CD4-positive, CD25-positive, alpha-beta regulatory T cell (primary cell): ENCODE data around the gene IGFL4. TPM values are rescaled to one million over a fixed set of nuclear protein-coding genes. Genes with fewer than 3 reads are reported as not detected.
A peak's percentile ranks its signal among the peaks of the same experiment; 100 is the strongest.

ENCODE experiments used
- ATAC-seq, 2 donors: fragments of 150-1000 bp; cut with Tn5 transposase; one replicate each; pipeline ENCODE4 v1.10.0; 2021; ENCODE audit warnings: low read depth in 2 of 2, moderate number of reproducible peaks in 2 of 2, moderate library complexity in 1 of 2
- DNase-seq, 3 donors: peaks; one replicate each; pipeline versions ENCODE4 v3.0.0 to v3.0.0-alpha.2; 2012 to 2022; ENCODE audit warnings: mixed read lengths in 1 of 3
- H3K27ac ChIP-seq: one replicate; pipeline ENCODE4 v1.7.0; 2013; ENCODE audit warnings: mild to moderate bottlenecking, low read length; ENCODE audit not compliant: insufficient read depth, poor library complexity, severe bottlenecking
- H3K27me3 ChIP-seq: one replicate; pipeline ENCODE4 v1.7.0; 2013; ENCODE audit warnings: low read length; ENCODE audit not compliant: control insufficient read depth, insufficient read depth
- H3K36me3 ChIP-seq: one replicate; pipeline ENCODE4 v1.7.0; 2013; ENCODE audit warnings: mild to moderate bottlenecking, low read length, moderate library complexity; ENCODE audit not compliant: control insufficient read depth, insufficient read depth
- H3K4me1 ChIP-seq: 2 replicates; pipeline ENCODE4 v1.7.0; 2013; ENCODE audit warnings: mild to moderate bottlenecking, low read length; ENCODE audit not compliant: insufficient read depth, control insufficient read depth, poor library complexity, severe bottlenecking
- H3K4me3 ChIP-seq: one replicate; pipeline ENCODE4 v1.7.0; 2013; ENCODE audit warnings: low read depth, mild to moderate bottlenecking, low read length, moderate library complexity
- H3K9me3 ChIP-seq, 2 experiments: 1 replicate in 1 of 2; 2 replicates in 1 of 2; pipeline ENCODE4 v1.7.0; 2013; ENCODE audit warnings: low read length in 2 of 2, mild to moderate bottlenecking in 1 of 2, moderate library complexity in 1 of 2; ENCODE audit not compliant: control insufficient read depth in 2 of 2
- H3K27ac Mint-ChIP-seq, 3 donors: one replicate each; pipeline ENCODE4 v1.8.0; 2020 to 2022; ENCODE audit warnings: mild to moderate bottlenecking in 3 of 3, mixed read lengths in 3 of 3, moderate library complexity in 2 of 3
- H3K27me3 Mint-ChIP-seq: one replicate; pipeline ENCODE4 v1.8.0; 2022; ENCODE audit warnings: mild to moderate bottlenecking, mixed read lengths
- H3K36me3 Mint-ChIP-seq: one replicate; pipeline ENCODE4 v1.8.0; 2020; ENCODE audit warnings: mixed read lengths
- H3K4me1 Mint-ChIP-seq, 4 donors: one replicate each; pipeline ENCODE4 v1.8.0; 2020 to 2022; ENCODE audit warnings: mixed read lengths in 4 of 4, mild to moderate bottlenecking in 1 of 4
- H3K4me3 Mint-ChIP-seq, 4 donors: one replicate each; pipeline ENCODE4 v1.8.0; 2020 to 2022; ENCODE audit warnings: mild to moderate bottlenecking in 4 of 4, mixed read lengths in 4 of 4, moderate library complexity in 3 of 4
- H3K9me3 Mint-ChIP-seq, 7 donors: one replicate each; pipeline ENCODE4 v1.8.0; 2020 to 2022; ENCODE audit warnings: mixed read lengths in 7 of 7, mild to moderate bottlenecking in 3 of 7, moderate library complexity in 2 of 7
- polyA plus RNA-seq, 4 donors: library from polyadenylated mRNA; unstranded; fragments of 300-500 nt; fragmentation: Illumina TruSeq; gene quantifications; one replicate each; pipeline ENCODE4 v1.2.3, GENCODE V29; 2021
- total RNA-seq: library from RNA; stranded (reverse); gene quantifications from one replicate; pipeline ENCODE4 v1.2.3, GENCODE V29; 2022

Gene IGFL4
- total and polyA plus RNA-seq, 5 donors from 2014 or later: not detected

GRCh38 chr19:46035986-46036743 is 4.6 kb downstream of the IGFL4 start:
- Mint-ChIP-seq H3K4me1 (no peaks in the 10 kb centered on the region), H3K27me3 (peaks cover 22% of the 10 kb centered on the region), H3K9me3 (peaks cover 0 to 5% (median 0%) of the 10 kb centered on the region in 7 donors), H3K27ac (no peak overlapping the region), H3K36me3 (peaks cover 3% of the 10 kb centered on the region), H3K4me3 (no peak overlapping the region)
- no peak for ATAC-seq
- Histone ChIP-seq H3K27me3 (peaks cover 3% of the 10 kb centered on the region), H3K36me3 (no peaks in the 10 kb centered on the region), H3K4me1 (no peaks in the 10 kb centered on the region), H3K9me3 (no peaks in the 10 kb centered on the region), H3K27ac (no peak overlapping the region), H3K4me3 (no peak overlapping the region)
- no peak for DNase-seq

DNA sequence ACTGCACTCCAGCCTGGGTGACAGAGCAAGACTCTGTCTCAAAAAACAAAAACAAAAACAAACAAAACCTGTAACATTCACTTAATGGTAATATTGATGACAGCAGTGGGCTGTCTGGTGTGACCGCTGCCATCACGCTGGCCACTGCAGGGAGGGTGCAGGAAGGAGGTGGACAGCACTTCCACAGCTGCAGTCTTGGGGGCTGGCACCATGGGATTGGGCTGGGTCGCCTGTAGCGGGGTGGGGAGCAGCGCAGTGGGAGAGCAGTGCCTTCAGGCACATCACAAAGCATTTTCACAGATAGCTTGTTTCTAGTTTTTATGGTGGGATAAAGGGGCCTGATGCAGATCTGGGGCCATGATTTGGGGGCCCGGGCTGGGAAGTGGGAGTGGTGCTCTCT is 5.3 kb downstream of the IGFL4 start:
- H3K4me3 Mint-ChIP-seq: no peak overlapping the region
- no peaks in the 10 kb centered on the region for H3K36me3 ChIP-seq
- ATAC-seq (no peak), DNase-seq (no peak)
- H3K9me3 ChIP-seq: no peaks in the 10 kb centered on the region
- peaks cover 16% of the 10 kb centered on the region for H3K27me3 Mint-ChIP-seq
- H3K27ac Mint-ChIP-seq: no peak overlapping the region
- H3K36me3 Mint-ChIP-seq: peaks cover 3% of the 10 kb centered on the region
- H3K4me3 ChIP-seq: no peak overlapping the region
- no peaks in the 10 kb centered on the region for H3K4me1 ChIP-seq
- H3K9me3 Mint-ChIP-seq: peaks cover 0 to 5% (median 0%) of the 10 kb centered on the region in 7 donors
- H3K4me1 Mint-ChIP-seq: no peaks in the 10 kb centered on the region
- H3K27ac ChIP-seq: no peak overlapping the region
- peaks cover 2% of the 10 kb centered on the region for H3K27me3 ChIP-seq

DNA sequence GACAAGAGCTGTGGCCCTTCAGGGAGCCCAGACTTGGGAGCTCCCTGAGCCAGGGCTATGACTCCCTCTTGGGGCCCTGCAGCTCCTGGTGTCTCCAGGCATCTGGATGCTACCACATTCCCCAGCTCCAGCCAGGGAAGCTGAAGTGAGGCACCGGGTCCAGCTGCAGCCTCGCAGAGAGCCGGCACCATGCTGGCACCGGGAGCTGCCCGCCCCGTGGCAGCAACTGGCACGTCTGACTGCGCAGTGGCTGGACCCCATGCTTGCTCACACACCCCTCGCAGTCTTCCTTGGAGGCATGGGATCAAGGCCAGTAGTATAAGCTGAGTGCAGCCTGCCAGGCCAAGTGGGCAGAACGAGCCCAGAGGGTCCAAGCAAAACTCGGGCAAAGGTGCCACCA is 7.4 kb downstream of the IGFL4 start:
- no peak overlapping the region for H3K4me3 Mint-ChIP-seq
- peaks cover 7% of the 10 kb centered on the region for H3K36me3 Mint-ChIP-seq
- ATAC-seq (no peak), DNase-seq (no peak)
- H3K4me1 Mint-ChIP-seq: peaks cover 0 to 5% (median 0%) of the 10 kb centered on the region in 4 donors
- no peak overlapping the region for H3K27ac Mint-ChIP-seq
- Histone ChIP-seq H3K4me1 (no peaks in the 10 kb centered on the region), H3K4me3 (no peak overlapping the region), H3K27ac (no peak overlapping the region), H3K9me3 (no peaks in the 10 kb centered on the region), H3K36me3 (no peaks in the 10 kb centered on the region), H3K27me3 (no peaks in the 10 kb centered on the region)
- H3K9me3 Mint-ChIP-seq: peaks cover 0 to 2% (median 0%) of the 10 kb centered on the region in 7 donors
- H3K27me3 Mint-ChIP-seq: peaks cover 21% of the 10 kb centered on the region

- H3K36me3 ChIP-seq: no peaks in the 10 kb centered on the region
- peaks cover 7% of the 10 kb centered on the region for H3K36me3 Mint-ChIP-seq
Observed at GRCh38 chr19:46032597-46033025, 8.2 kb downstream of the IGFL4 start.

GRCh38 chr19:46031781-46032596 is 8.8 kb downstream of the IGFL4 start:
- Mint-ChIP-seq H3K27me3 (peaks cover 18% of the 10 kb centered on the region), H3K27ac (no peak overlapping the region), H3K9me3 (peaks cover 0 to 2% (median 0%) of the 10 kb centered on the region in 7 donors), H3K4me3 (no peak overlapping the region), H3K4me1 (peaks cover 0 to 5% (median 0%) of the 10 kb centered on the region in 4 donors), H3K36me3 (peaks cover 7% of the 10 kb centered on the region)
- no peaks in the 10 kb centered on the region for H3K4me1 ChIP-seq
- no peaks in the 10 kb centered on the region for H3K9me3 ChIP-seq
- no peak for DNase-seq
- H3K27ac ChIP-seq: no peak overlapping the region
- H3K27me3 ChIP-seq: no peaks in the 10 kb centered on the region
- H3K36me3 ChIP-seq: no peaks in the 10 kb centered on the region
- no peak for ATAC-seq
- no peak overlapping the region for H3K4me3 ChIP-seq

More at GRCh38 chr19:46032597-46033025, 8.2 kb downstream of the IGFL4 start:
- Mint-ChIP-seq H3K4me3 (no peak overlapping the region), H3K27me3 (peaks cover 21% of the 10 kb centered on the region), H3K9me3 (peaks cover 0 to 2% (median 0%) of the 10 kb centered on the region in 7 donors), H3K27ac (no peak overlapping the region), H3K4me1 (peaks cover 0 to 5% (median 0%) of the 10 kb centered on the region in 4 donors)
- Histone ChIP-seq H3K4me1 (no peaks in the 10 kb centered on the region), H3K27ac (no peak overlapping the region), H3K4me3 (no peak overlapping the region), H3K27me3 (no peaks in the 10 kb centered on the region), H3K9me3 (no peaks in the 10 kb centered on the region)
- ATAC-seq (no peak), DNase-seq (no peak)

DNA sequence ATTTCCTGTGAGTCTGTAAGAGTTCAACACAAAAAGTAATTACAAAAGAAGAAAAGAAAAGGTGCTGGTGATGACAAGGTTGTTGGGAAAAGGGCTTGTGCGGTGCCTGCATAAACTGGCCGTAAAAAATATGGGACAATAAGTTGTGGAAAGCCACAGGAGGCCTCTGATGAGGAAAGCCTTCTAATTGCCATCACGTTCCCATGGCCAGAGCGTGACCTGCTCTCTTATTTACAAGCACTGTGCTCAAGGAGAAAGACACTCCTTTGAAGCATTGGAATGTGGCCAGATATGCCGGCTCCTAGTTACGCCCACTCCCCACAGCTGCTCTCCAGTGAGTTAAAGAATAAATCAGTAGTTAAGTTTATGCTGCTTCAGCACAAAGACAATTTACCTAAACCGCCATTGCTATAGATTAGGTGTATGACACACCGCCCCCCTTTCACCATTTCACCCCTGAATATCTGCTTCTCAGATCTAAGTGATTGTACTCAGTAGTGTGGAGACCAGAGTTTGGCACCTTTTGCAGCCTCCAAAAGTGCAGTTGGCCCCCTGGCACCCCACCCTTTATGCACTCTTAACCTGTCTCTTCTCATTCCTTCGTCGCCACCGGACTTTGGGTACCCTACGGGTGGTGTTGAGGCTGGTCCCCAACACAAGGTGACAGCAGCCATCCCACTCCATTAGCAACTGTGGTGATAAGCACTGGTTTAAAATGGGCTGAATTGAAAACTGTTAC is 9.8 kb downstream of the IGFL4 start:
- Histone ChIP-seq H3K27ac (no peak overlapping the region), H3K36me3 (no peaks in the 10 kb centered on the region), H3K4me3 (no peak overlapping the region), H3K27me3 (no peaks in the 10 kb centered on the region), H3K9me3 (no peaks in the 10 kb centered on the region), H3K4me1 (no peaks in the 10 kb centered on the region)
- H3K4me1 Mint-ChIP-seq: peaks cover 2 to 12% (median 4%) of the 10 kb centered on the region in 4 donors
- no peak overlapping the region for H3K27ac Mint-ChIP-seq
- no peak for DNase-seq
- no peak for ATAC-seq
- peaks cover 0 to 4% (median under 1%) of the 10 kb centered on the region in 7 donors for H3K9me3 Mint-ChIP-seq
- no peak overlapping the region for H3K4me3 Mint-ChIP-seq
- H3K27me3 Mint-ChIP-seq: peaks cover 15% of the 10 kb centered on the region
- H3K36me3 Mint-ChIP-seq: peaks cover 7% of the 10 kb centered on the region

DNA sequence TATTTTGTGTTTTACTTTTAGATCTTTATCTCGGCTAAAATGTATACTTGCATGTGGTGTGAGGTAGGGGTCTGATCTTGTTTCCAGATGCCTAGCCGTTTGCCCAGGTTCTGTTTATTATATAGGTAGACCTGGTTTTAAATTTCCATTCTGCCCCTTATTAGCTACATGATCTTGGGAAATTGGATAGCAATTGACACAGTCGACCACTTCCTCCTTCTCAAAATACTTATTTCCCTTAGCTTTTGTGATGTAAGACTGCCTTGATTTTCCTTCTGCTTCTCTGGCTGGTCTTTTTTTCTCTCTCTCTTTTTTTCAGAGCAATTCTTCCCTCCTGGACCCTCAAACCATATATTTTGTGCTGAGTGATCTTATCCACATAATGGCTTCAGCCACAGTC is 15.0 kb downstream of the IGFL4 start:
- Histone ChIP-seq H3K27ac (no peak overlapping the region), H3K4me3 (no peak overlapping the region), H3K4me1 (no peaks in the 10 kb centered on the region), H3K27me3 (no peaks in the 10 kb centered on the region), H3K9me3 (no peaks in the 10 kb centered on the region), H3K36me3 (no peaks in the 10 kb centered on the region)
- ATAC-seq (no peak), DNase-seq (no peak)
- Mint-ChIP-seq H3K4me1 (peaks cover 5 to 18% (median 10%) of the 10 kb centered on the region in 4 donors), H3K9me3 (peaks cover 0 to 5% (median 0%) of the 10 kb centered on the region in 7 donors), H3K27me3 (peaks cover 26% of the 10 kb centered on the region), H3K4me3 (no peak overlapping the region), H3K36me3 (peaks cover 4% of the 10 kb centered on the region), H3K27ac (peak overlapping the region in 1 of 3 donors; percentile 40)
